Neural crest cell (in vitro differentiated cells): ENCODE data around the gene HHLA2. TPM values are rescaled to one million over a fixed set of nuclear protein-coding genes. Genes with fewer than 3 reads are reported as not detected.

ENCODE experiments used
- DNase-seq: peaks from one replicate; pipeline ENCODE4 v3.0.0; 2021; ENCODE audit warnings: low read depth, mixed read lengths, low spot score
- H3K27ac Mint-ChIP-seq: one replicate; pipeline ENCODE4 v1.8.0; 2021; ENCODE audit warnings: mild to moderate bottlenecking, mixed read lengths; ENCODE audit not compliant: unreplicated experiment
- H3K27me3 Mint-ChIP-seq: 2 replicates; pipeline ENCODE4 v1.8.0; 2021; ENCODE audit warnings: low read depth, mild to moderate bottlenecking, mixed read lengths
- H3K36me3 Mint-ChIP-seq: 2 replicates; pipeline ENCODE4 v1.8.0; 2021; ENCODE audit warnings: low read depth, mild to moderate bottlenecking, mixed read lengths
- H3K4me1 Mint-ChIP-seq: 2 replicates; pipeline ENCODE4 v1.8.0; 2021; ENCODE audit warnings: mixed read lengths
- H3K4me3 Mint-ChIP-seq: one replicate; pipeline ENCODE4 v1.8.0; 2021; ENCODE audit warnings: mild to moderate bottlenecking, mixed read lengths
- H3K9me3 Mint-ChIP-seq: 2 replicates; pipeline ENCODE4 v1.8.0; 2021; ENCODE audit warnings: mixed read lengths
- CTCF ChIP-seq: fragments of 200-600 bp; sonication (generic); conservative IDR thresholded peaks from 2 replicates; pipeline ENCODE4 v1.5.0; 2021; ENCODE audit warnings: antibody characterized with exemption, mild to moderate bottlenecking
- total RNA-seq: library from RNA; stranded (reverse); gene quantifications from 2 replicates; pipeline ENCODE4 v1.2.1, GENCODE V29; 2021

HHLA2 gene
- total RNA-seq, 1 donor from 2014 or later = not detected

- DNase-seq = no peak
- Mint-ChIP-seq H3K36me3 (peaks cover 3% of the 10 kb centered on the region), H3K4me3 (no peak overlapping the region), H3K4me1 (no peaks in the 10 kb centered on the region), H3K27ac (no peak overlapping the region), H3K27me3 (no peaks in the 10 kb centered on the region), H3K9me3 (peaks cover 13% of the 10 kb centered on the region)
- TF ChIP-seq CTCF = no peak
Observed at GRCh38 chr3:108293858-108294257, 2.5 kb upstream of the HHLA2 start.

GRCh38 chr3:108295421-108296175 lies 750 bp upstream of the HHLA2 start:
- H3K27ac Mint-ChIP-seq = no peak overlapping the region
- TF ChIP-seq CTCF = no peak
- peaks cover 10% of the 10 kb centered on the region for H3K9me3 Mint-ChIP-seq
- DNase-seq = no peak
- no peaks in the 10 kb centered on the region for H3K4me1 Mint-ChIP-seq
- no peak overlapping the region for H3K4me3 Mint-ChIP-seq
- no peaks in the 10 kb centered on the region for H3K27me3 Mint-ChIP-seq
- peaks cover 3% of the 10 kb centered on the region for H3K36me3 Mint-ChIP-seq

- TF ChIP-seq CTCF = no peak
- no peaks in the 10 kb centered on the region for H3K36me3 Mint-ChIP-seq
- H3K27ac Mint-ChIP-seq = no peak overlapping the region
- no peaks in the 10 kb centered on the region for H3K4me1 Mint-ChIP-seq
- H3K4me3 Mint-ChIP-seq = no peak overlapping the region
- no peaks in the 10 kb centered on the region for H3K9me3 Mint-ChIP-seq
- no peaks in the 10 kb centered on the region for H3K27me3 Mint-ChIP-seq
- DNase-seq = no peak
Observed at GRCh38 chr3:108297647-108298046, 1.3 kb downstream of the HHLA2 start.

- no peak for TF ChIP-seq CTCF
Observed at GRCh38 chr3:108298056-108298455, 1.7 kb downstream of the HHLA2 start.

GRCh38 chr3:108300103-108300849 lies 3.9 kb downstream of the HHLA2 start:
- no peak overlapping the region for H3K27ac Mint-ChIP-seq
- no peaks in the 10 kb centered on the region for H3K27me3 Mint-ChIP-seq
- no peak for TF ChIP-seq CTCF
- no peak for DNase-seq
- no peaks in the 10 kb centered on the region for H3K9me3 Mint-ChIP-seq
- no peaks in the 10 kb centered on the region for H3K36me3 Mint-ChIP-seq
- no peaks in the 10 kb centered on the region for H3K4me1 Mint-ChIP-seq
- no peak overlapping the region for H3K4me3 Mint-ChIP-seq

More at GRCh38 chr3:108298056-108298455, 1.7 kb downstream of the HHLA2 start:
- Mint-ChIP-seq H3K4me3 (no peak overlapping the region), H3K27me3 (no peaks in the 10 kb centered on the region), H3K4me1 (no peaks in the 10 kb centered on the region), H3K27ac (no peak overlapping the region), H3K36me3 (no peaks in the 10 kb centered on the region), H3K9me3 (no peaks in the 10 kb centered on the region)
- DNase-seq = no peak
